ENCODE results near the gene FYB2.

Gene FYB2

GRCh38 chr1:56831871-56832693, 12.9 kb upstream of the FYB2 start:
- peak; percentile 38 to 56 for DNase-seq

GRCh38 chr1:56830052-56830451, 10.8 kb upstream of the FYB2 start:
- DNase-seq, result no peak

GRCh38 chr1:56827711-56828110, 8.5 kb upstream of the FYB2 start:
- peak in 1 of 2 donors; percentile 17 for DNase-seq

GRCh38 chr1:56825436-56825835, 6.2 kb upstream of the FYB2 start:
- no peak for DNase-seq

- no peak for DNase-seq
Measured at GRCh38 chr1:56824938-56825337, 5.7 kb upstream of the FYB2 start.

GRCh38 chr1:56824271-56824670, 5.1 kb upstream of the FYB2 start:
- no peak for DNase-seq

GRCh38 chr1:56821462-56821797, 2.2 kb upstream of the FYB2 start:
- no peak for DNase-seq

GRCh38 chr1:56820755-56821461, 1.7 kb upstream of the FYB2 start:
- DNase-seq, result peak; percentile 48 to 73

GRCh38 chr1:56817716-56818463, 1.3 kb downstream of the FYB2 start:
- no peak for DNase-seq

- DNase-seq, result no peak
Measured at GRCh38 chr1:56816909-56817308, 2.3 kb downstream of the FYB2 start.

- no peak for DNase-seq
Measured at GRCh38 chr1:56816264-56816663, 2.9 kb downstream of the FYB2 start.

- no peak for DNase-seq
Measured at GRCh38 chr1:56814205-56814604, 5.0 kb downstream of the FYB2 start.

GRCh38 chr1:56811331-56811730, 7.9 kb downstream of the FYB2 start:
- DNase-seq, result no peak

GRCh38 chr1:56808410-56808809, 10.8 kb downstream of the FYB2 start:
- peak; percentile 40 to 45 for DNase-seq

GRCh38 chr1:56806804-56807203, 12.4 kb downstream of the FYB2 start:
- peak in 1 of 2 donors; percentile 27 for DNase-seq

GRCh38 chr1:56803561-56804156, 15.5 kb downstream of the FYB2 start:
- DNase-seq, result no peak

GRCh38 chr1:56799605-56800400, 19.4 kb downstream of the FYB2 start:
- DNase-seq, result no peak

GRCh38 chr1:56798053-56798471, 21.1 kb downstream of the FYB2 start:
- peak in 1 of 2 donors; percentile 55 for DNase-seq

- DNase-seq, result no peak
Measured at GRCh38 chr1:56797065-56797685, 22.0 kb downstream of the FYB2 start.

GRCh38 chr1:56795870-56796269, 23.3 kb downstream of the FYB2 start:
- DNase-seq, result no peak

GRCh38 chr1:56790036-56790435, 29.2 kb downstream of the FYB2 start:
- DNase-seq, result no peak

- no peak for DNase-seq
Measured at GRCh38 chr1:56788588-56788987, 30.6 kb downstream of the FYB2 start.
